Activated CD8-positive, alpha-beta T cell treated with anti-CD3 and anti-CD28 coated beads for 36 hours (primary cell): ENCODE measurements around the gene SPINT1. TPM values are rescaled to one million over a fixed set of nuclear protein-coding genes. Genes with fewer than 3 reads are reported as not detected.
A peak's percentile ranks its signal among the peaks of the same experiment; 100 is the strongest.

Experiments
- ATAC-seq: fragments of 200-7000 bp; cut with Tn5 transposase; one replicate; pipeline ENCODE4 v1.10.0; 2021; ENCODE audit warnings: mild to moderate bottlenecking, moderate library complexity
- CTCF ChIA-PET: fragments of 350-600 bp; sonication (Branson Sonifier 250); formaldehyde crosslinking; loops from one replicate; lab custom pipeline; 2021; ENCODE audit warnings: antibody characterized with exemption; lab: Charles Lee
- POLR2A ChIA-PET: fragments of 350-600 bp; sonication (Branson Sonifier 250); formaldehyde crosslinking; loops from one replicate; lab custom pipeline; 2021; ENCODE audit warnings: antibody characterized with exemption; lab: Charles Lee
- DNase-seq: peaks from one replicate; pipeline ENCODE4 v3.0.0-alpha.2; 2020
- H3K27ac Mint-ChIP-seq: one replicate; pipeline ENCODE4 v1.8.0; 2021; ENCODE audit warnings: mild to moderate bottlenecking, mixed read lengths
- H3K27me3 Mint-ChIP-seq: one replicate; pipeline ENCODE4 v1.8.0; 2021; ENCODE audit warnings: mixed read lengths
- H3K36me3 Mint-ChIP-seq: one replicate; pipeline ENCODE4 v1.8.0; 2021; ENCODE audit warnings: low read depth, mixed read lengths
- H3K4me1 Mint-ChIP-seq: one replicate; pipeline ENCODE4 v1.8.0; 2021; ENCODE audit warnings: low read depth, mixed read lengths
- H3K4me3 Mint-ChIP-seq: one replicate; pipeline ENCODE4 v1.8.0; 2021; ENCODE audit warnings: mild to moderate bottlenecking, moderate library complexity, mixed read lengths
- H3K9me3 Mint-ChIP-seq: one replicate; pipeline ENCODE4 v1.8.0; 2021; ENCODE audit warnings: mixed read lengths
- CTCF ChIP-seq: fragments of 200-600 bp; IDR thresholded peaks from one replicate; pipeline ENCODE4 v1.8.0; 2022; ENCODE audit warnings: antibody characterized with exemption, mild to moderate bottlenecking
- intact Hi-C: fragments of 100-400 bp; cut with micrococcal nuclease; formaldehyde crosslinking; loops from one replicate; pipeline ENCODE4 v1.10.0; 2022
- total RNA-seq, 2 experiments: library from RNA; stranded (reverse); gene quantifications; one replicate each; pipeline ENCODE4 v1.2.3, GENCODE V29; 2021

Gene SPINT1
- total RNA-seq: 1 to 10 TPM; 6.3 to 6.5 TPM

- CTCF ChIA-PET: interaction anchor here (1.1 to 6.3 kb wide), 9 partner anchors 14 to 164 kb away, joined by 3 to 65 read pairs (median 6); partner anchors contain the start of genes C15orf62, RHOV and VPS18
Measured at GRCh38 chr15:40843885-40844695, at the start of gene SPINT1. TSS of gene SPINT1 (plus strand) at chr15:40844048. CDS start at chr15:40844555, 507 bp downstream.

GRCh38 chr15:40796041-40796440 lies 47.8 kb upstream of the SPINT1 start:
- Mint-ChIP-seq H3K9me3 (no peaks in the 10 kb centered on the region), H3K27ac (no peak overlapping the region), H3K4me1 (peaks cover 29% of the 10 kb centered on the region), H3K27me3 (no peaks in the 10 kb centered on the region), H3K4me3 (no peak overlapping the region), H3K36me3 (peaks cover 28% of the 10 kb centered on the region)
- DNase-seq (no peak), ATAC-seq (no peak)
- no peak for TF ChIP-seq CTCF
- ChIA-PET POLR2A (interaction anchor here (1.4 kb wide), 1 partner anchor 10 kb away, joined by 3 read pairs; no protein-coding TSS in a partner anchor), CTCF (interaction anchor here (1.2 to 1.4 kb wide), 3 partner anchors 13 to 63 kb away, joined by 3 to 7 read pairs (median 6); no protein-coding TSS in a partner anchor)
- intact Hi-C loops: no loop called here

More at GRCh38 chr15:40843885-40844695, at the start of gene SPINT1:
- peak within 1 kb of the TSS; percentile 84 for H3K4me3 Mint-ChIP-seq
- ATAC-seq: peak; percentile 86
- no peaks in the 10 kb centered on the region for H3K9me3 Mint-ChIP-seq
- POLR2A ChIA-PET: interaction anchor here (1.1 to 2.9 kb wide), 5 partner anchors 10 to 141 kb away, joined by 3 to 8 read pairs (median 5); partner anchors contain the start of gene VPS18
- no peak for TF ChIP-seq CTCF
- intact Hi-C loops: no loop called here
- peaks cover 16% of the 10 kb centered on the region for H3K27me3 Mint-ChIP-seq
- DNase-seq: peak; percentile 86
- no peak within 1 kb of the TSS for H3K27ac Mint-ChIP-seq
- peaks cover 2% of the 10 kb centered on the region for H3K36me3 Mint-ChIP-seq
- peaks cover 11% of the 10 kb centered on the region for H3K4me1 Mint-ChIP-seq

GRCh38 chr15:40796512-40796911 lies 47.3 kb upstream of the SPINT1 start:
- Mint-ChIP-seq H3K9me3 (no peaks in the 10 kb centered on the region), H3K4me3 (no peak overlapping the region), H3K27ac (no peak overlapping the region), H3K4me1 (peaks cover 31% of the 10 kb centered on the region), H3K36me3 (peaks cover 30% of the 10 kb centered on the region), H3K27me3 (no peaks in the 10 kb centered on the region)
- ChIA-PET POLR2A (interaction anchor here (1.4 kb wide), 1 partner anchor 10 kb away, joined by 3 read pairs; no protein-coding TSS in a partner anchor), CTCF (interaction anchor here (1.1 to 1.4 kb wide), 4 partner anchors 10 to 63 kb away, joined by 3 to 7 read pairs (median 5); no protein-coding TSS in a partner anchor)
- ATAC-seq (no peak), DNase-seq (no peak)
- no peak for TF ChIP-seq CTCF
- intact Hi-C loops: no loop called here

- no peak for ATAC-seq
- H3K27ac Mint-ChIP-seq: no peak overlapping the region
- no peaks in the 10 kb centered on the region for H3K27me3 Mint-ChIP-seq
- DNase-seq: no peak
- CTCF ChIA-PET: no interaction called here
- intact Hi-C loops: no loop called here
- H3K4me1 Mint-ChIP-seq: peaks cover 27% of the 10 kb centered on the region
- H3K9me3 Mint-ChIP-seq: no peaks in the 10 kb centered on the region
- H3K36me3 Mint-ChIP-seq: peaks cover 33% of the 10 kb centered on the region
- POLR2A ChIA-PET: interaction anchor here (1.0 kb wide), 1 partner anchor 11 kb away, joined by 4 read pairs; no protein-coding TSS in a partner anchor
- TF ChIP-seq CTCF: no peak
- H3K4me3 Mint-ChIP-seq: no peak overlapping the region
Measured at GRCh38 chr15:40799523-40799922, 44.3 kb upstream of the SPINT1 start.
